Tibial nerve (tissue), 4 donors: Measurements from ENCODE around the gene TMOD3. TPM values are rescaled to one million over a fixed set of nuclear protein-coding genes. Genes with fewer than 3 reads are reported as not detected.
"Not testable (repeated sequence)": the region's sequence is repeated elsewhere in the genome, so short reads cannot be mapped to it uniquely, and the experiment has no call there.

ENCODE experiments used
- DNase-seq, 2 donors: peaks; one replicate each; pipeline ENCODE4 v3.0.0-alpha.2; 2019; ENCODE audit warnings: low spot score in 2 of 2
- H3K27ac ChIP-seq, 4 donors: fragments of 200-600 bp; sonication (generic) in 3 of 4; one replicate each; pipeline ENCODE4 v1.5.1; 2017 to 2019; ENCODE audit warnings: mild to moderate bottlenecking in 1 of 4
- H3K27me3 ChIP-seq, 2 donors: fragments of 200-600 bp; sonication (generic) in 1 of 2; one replicate each; pipeline versions ENCODE4 v1.5.1 to v1.6.0; 2017 to 2019
- H3K36me3 ChIP-seq, 3 donors: fragments of 200-600 bp; sonication (generic); one replicate each; pipeline ENCODE4 v1.5.1; 2018 to 2019
- H3K4me1 ChIP-seq, 4 donors: fragments of 200-600 bp; sonication (generic) in 3 of 4; one replicate each; pipeline ENCODE4 v1.5.1; 2017 to 2019
- H3K4me3 ChIP-seq, 4 donors: fragments of 200-600 bp; sonication (generic) in 3 of 4; one replicate each; pipeline ENCODE4 v1.5.1; 2017 to 2019; ENCODE audit warnings: mild to moderate bottlenecking in 1 of 4, moderate library complexity in 1 of 4
- H3K9me3 ChIP-seq, 4 donors: fragments of 200-600 bp; sonication (generic) in 3 of 4; one replicate each; pipeline ENCODE4 v1.5.1; 2017 to 2019
- EP300 ChIP-seq, 2 donors: sonication (generic); formaldehyde crosslinking; IDR thresholded peaks; one replicate each; pipeline ENCODE4 v1.6.1; 2017; ENCODE audit warnings: antibody characterized with exemption in 2 of 2, mild to moderate bottlenecking in 1 of 2
- POLR2A ChIP-seq, 2 donors: fragments of 450-650 bp; IDR thresholded peaks; one replicate each; pipeline ENCODE4 v1.6.1; 2017; ENCODE audit warnings: antibody characterized with exemption in 2 of 2, mild to moderate bottlenecking in 2 of 2, moderate library complexity in 2 of 2
- WGBS, 2 donors: methylation state at CpG; one replicate each; pipeline ENCODE4 v1.1.5; 2018; 5-methylcytosine and 5-hydroxymethylcytosine counted together
- total RNA-seq, 4 donors: library from RNA; depleted of rRNA; stranded (reverse); fragments of >200 nt; gene quantifications; one replicate each; pipeline ENCODE4 v1.1.0, GENCODE V29; 2016
- TF ChIP-seq, protein P1 (sequence below), 5 experiments: fragments of 200-600 bp in 3 of 5; fragments of 450-650 bp in 2 of 5; sonication (generic) in 3 of 5; IDR thresholded peaks; one replicate each; pipeline ENCODE4 v1.5.1; 2016 to 2019; ENCODE audit warnings: antibody characterized with exemption in 5 of 5, mild to moderate bottlenecking in 3 of 5, moderate library complexity in 2 of 5

Gene TMOD3
- total RNA-seq, 4 donors from 2014 or later = 23.7 to 46.8 (median 29.5) TPM

DNA sequence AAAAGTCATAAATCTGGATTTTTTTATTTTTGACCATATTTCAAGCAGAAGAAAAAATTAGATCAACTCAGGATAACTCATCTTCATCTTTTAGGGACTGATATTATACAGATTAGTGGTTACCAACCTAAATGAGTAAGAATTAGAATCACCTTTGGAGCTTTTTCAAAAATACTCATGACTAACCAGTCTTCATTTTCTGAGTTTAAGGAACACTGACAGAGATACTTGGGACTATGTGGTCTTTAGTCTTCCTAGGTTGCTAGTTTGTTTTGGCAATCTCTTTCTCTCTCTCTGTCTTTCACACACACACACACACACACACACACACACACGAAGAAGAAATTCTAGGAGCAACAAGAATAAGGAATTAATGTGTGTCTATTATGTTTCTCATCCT lies 50.1 kb downstream of the TMOD3 start:
- 29 to 30% methylated on average over 1 of the region's 1 CpG for WGBS, 2 donors
- Histone ChIP-seq H3K27me3 (no peaks in the 10 kb centered on the region), H3K36me3 (peaks cover 0 to 5% (median 0%) of the 10 kb centered on the region in 3 donors), H3K27ac (peak overlapping the region in 2 of 4 donors; percentile 58 to 70), H3K4me3 (no peak overlapping the region), H3K9me3 (no peaks in the 10 kb centered on the region), H3K4me1 (peaks cover 0 to 38% (median 11%) of the 10 kb centered on the region in 4 donors)
- TF ChIP-seq POLR2A (IDR thresholded peaks at IDR 0.05) = no peak
- TF ChIP-seq, protein P1, sequence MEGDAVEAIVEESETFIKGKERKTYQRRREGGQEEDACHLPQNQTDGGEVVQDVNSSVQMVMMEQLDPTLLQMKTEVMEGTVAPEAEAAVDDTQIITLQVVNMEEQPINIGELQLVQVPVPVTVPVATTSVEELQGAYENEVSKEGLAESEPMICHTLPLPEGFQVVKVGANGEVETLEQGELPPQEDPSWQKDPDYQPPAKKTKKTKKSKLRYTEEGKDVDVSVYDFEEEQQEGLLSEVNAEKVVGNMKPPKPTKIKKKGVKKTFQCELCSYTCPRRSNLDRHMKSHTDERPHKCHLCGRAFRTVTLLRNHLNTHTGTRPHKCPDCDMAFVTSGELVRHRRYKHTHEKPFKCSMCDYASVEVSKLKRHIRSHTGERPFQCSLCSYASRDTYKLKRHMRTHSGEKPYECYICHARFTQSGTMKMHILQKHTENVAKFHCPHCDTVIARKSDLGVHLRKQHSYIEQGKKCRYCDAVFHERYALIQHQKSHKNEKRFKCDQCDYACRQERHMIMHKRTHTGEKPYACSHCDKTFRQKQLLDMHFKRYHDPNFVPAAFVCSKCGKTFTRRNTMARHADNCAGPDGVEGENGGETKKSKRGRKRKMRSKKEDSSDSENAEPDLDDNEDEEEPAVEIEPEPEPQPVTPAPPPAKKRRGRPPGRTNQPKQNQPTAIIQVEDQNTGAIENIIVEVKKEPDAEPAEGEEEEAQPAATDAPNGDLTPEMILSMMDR (IDR thresholded peaks at IDR 0.05) = no peak
- TF ChIP-seq EP300 (IDR thresholded peaks at IDR 0.05) = no peak
- no peak for DNase-seq

DNA sequence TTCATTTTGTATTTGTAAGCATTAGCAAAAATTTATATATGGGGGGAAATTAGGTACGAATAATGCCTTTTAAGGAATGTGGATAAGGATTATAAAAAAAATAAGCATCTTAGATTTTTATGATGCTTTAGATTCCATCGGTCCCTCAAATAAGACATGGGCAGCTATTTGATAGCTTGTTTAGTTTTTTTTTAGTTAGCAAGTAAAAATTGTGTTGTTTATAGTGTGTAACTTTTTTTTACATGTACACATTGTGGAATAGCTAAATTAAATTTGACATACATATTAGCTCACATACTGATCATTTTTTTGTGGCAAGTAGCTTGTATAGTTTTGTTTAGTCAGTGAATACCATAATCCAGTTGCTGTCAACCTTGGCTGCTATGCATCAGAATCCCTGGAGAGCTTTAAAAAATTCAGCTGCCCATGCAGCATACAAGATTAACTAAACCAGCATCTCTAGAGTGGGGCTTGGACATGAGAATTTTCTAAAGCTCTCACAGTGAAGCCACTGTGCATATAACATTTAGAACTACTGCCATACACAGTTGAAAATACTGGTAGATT lies 53.9 kb downstream of the TMOD3 start:
- no peak overlapping the region for H3K4me3 ChIP-seq
- peaks cover 0 to 16% (median 0%) of the 10 kb centered on the region in 3 donors for H3K36me3 ChIP-seq
- DNase-seq = no peak
- TF ChIP-seq POLR2A (IDR thresholded peaks at IDR 0.05) = no peak
- no peak for TF ChIP-seq EP300 (IDR thresholded peaks at IDR 0.05)
- TF ChIP-seq, protein P1 (IDR thresholded peaks at IDR 0.05) = no peak
- H3K27ac ChIP-seq = no peak overlapping the region
- no peaks in the 10 kb centered on the region for H3K9me3 ChIP-seq
- WGBS, 2 donors = 61 to 75% methylated on average over 2 of the region's 2 CpGs
- peaks cover 0 to 36% (median 7%) of the 10 kb centered on the region in 4 donors for H3K4me1 ChIP-seq
- no peaks in the 10 kb centered on the region for H3K27me3 ChIP-seq

DNA sequence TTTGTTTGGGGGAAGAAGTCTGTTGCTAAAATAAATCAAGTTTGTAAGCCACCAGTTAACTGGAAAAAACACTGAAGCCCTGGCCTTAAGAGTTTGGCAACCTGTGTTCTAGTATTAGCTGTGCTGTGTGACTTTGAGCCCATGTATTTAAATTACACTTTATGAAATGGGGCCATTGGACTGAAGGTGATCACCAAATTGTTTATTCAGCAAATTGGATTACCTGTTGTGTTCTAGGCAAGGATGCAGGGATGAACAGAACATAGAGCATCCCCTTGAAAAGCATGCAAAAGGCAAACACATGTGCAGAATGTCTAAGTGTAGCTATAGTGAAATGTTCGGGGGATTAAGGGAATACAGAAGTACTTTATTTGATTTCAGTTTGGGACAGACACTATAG lies 54.6 kb downstream of the TMOD3 start:
- H3K36me3 ChIP-seq = peaks cover 0 to 16% (median 0%) of the 10 kb centered on the region in 3 donors
- no peak overlapping the region for H3K27ac ChIP-seq
- DNase-seq = no peak
- no peaks in the 10 kb centered on the region for H3K9me3 ChIP-seq
- peaks cover 0 to 29% (median 1%) of the 10 kb centered on the region in 4 donors for H3K4me1 ChIP-seq
- H3K4me3 ChIP-seq = no peak overlapping the region
- TF ChIP-seq, protein P1 (IDR thresholded peaks at IDR 0.05) = no peak
- no peak for TF ChIP-seq EP300 (IDR thresholded peaks at IDR 0.05)
- TF ChIP-seq POLR2A (IDR thresholded peaks at IDR 0.05) = no peak
- no peaks in the 10 kb centered on the region for H3K27me3 ChIP-seq
- WGBS, 2 donors = 86 to 97% methylated on average over 1 of the region's 1 CpG

DNA sequence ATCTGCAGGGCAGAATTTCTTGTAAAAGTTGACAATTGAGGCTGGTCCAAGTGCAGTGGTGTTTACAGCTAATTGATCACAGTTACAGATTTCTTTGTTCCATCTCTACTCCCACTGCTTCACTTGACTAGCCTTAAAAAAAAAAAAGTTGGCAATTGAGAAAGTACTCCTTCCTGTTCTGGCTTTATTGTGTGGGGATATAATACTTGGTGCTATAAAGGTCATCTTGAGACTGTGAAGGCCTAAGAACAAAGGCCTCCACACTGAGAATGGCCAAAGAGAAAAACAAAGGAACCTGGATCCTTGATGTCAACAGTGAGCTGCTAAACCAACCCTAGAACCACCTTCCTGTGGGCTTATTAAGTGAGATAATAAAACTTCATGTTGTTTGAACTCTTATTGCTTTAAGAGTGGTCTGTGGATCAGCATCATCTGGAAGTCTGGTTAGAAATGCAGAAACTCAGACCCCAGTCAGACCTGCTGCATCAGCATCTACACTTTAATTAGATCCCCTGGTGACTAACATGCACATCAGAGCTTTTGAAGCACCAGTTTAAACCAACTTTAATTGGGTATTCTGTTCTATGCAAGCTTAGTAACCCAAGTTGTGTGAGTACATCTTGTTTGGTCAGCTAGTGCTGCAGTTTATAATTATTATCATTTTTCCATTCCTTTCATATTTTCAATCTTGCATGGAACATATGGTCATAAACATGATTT lies 55.2 kb downstream of the TMOD3 start:
- Histone ChIP-seq H3K4me3 (no peak overlapping the region), H3K36me3 (peaks cover 0 to 17% (median 0%) of the 10 kb centered on the region in 3 donors), H3K9me3 (no peaks in the 10 kb centered on the region), H3K4me1 (peaks cover 0 to 23% (median 0%) of the 10 kb centered on the region in 4 donors), H3K27me3 (no peaks in the 10 kb centered on the region), H3K27ac (peak overlapping the region in 1 of 4 donors; percentile 15)
- TF ChIP-seq, protein P1 (IDR thresholded peaks at IDR 0.05) = no peak
- TF ChIP-seq POLR2A (IDR thresholded peaks at IDR 0.05) (no peak), EP300 (IDR thresholded peaks at IDR 0.05) (no peak)
- no peak for DNase-seq

DNA sequence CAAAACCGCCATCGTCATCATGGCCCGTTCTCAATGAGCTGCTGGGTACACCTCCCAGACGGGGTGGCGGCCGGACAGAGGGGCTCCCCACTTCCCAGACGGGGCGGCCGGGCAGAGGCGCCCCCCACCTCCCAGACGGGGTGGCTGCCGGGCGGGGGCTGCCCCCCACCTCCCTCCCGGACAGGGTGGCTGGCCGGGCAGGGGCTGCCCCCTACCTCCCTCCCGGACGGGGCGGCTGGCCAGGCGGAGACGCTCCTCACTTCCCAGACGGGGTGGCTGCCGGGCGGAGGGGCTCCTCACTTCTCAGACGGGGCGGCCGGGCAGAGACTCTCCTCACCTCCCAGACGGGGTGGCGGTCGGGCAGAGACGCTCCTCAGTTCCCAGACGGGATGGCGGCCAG lies 56.3 kb downstream of the TMOD3 start:
- H3K27me3 ChIP-seq, H3K27ac ChIP-seq, DNase-seq, H3K9me3 ChIP-seq, H3K4me3 ChIP-seq: not testable (repeated sequence)
- H3K4me1 ChIP-seq = peaks cover 0 to 19% (median 0%) of the 10 kb centered on the region in 4 donors
- 91 to 99% methylated on average over 19 to 22 of the region's 32 CpGs for WGBS, 2 donors
- peaks cover 0 to 18% (median 0%) of the 10 kb centered on the region in 3 donors for H3K36me3 ChIP-seq
